WERI-Rb-1 (cell line): ENCODE results near the gene TRIM47.

ENCODE experiments used
- DNase-seq: peaks from one replicate; pipeline ENCODE4 v3.0.0-alpha.2; 2020
- H3K27ac ChIP-seq: fragments of 250-450 bp; sonication (Bioruptor Pico); 2 replicates; pipeline ENCODE4 v1.5.1; 2020; ENCODE audit warnings: mild to moderate bottlenecking, moderate library complexity
- H3K27me3 ChIP-seq: fragments of 250-450 bp; sonication (Bioruptor Pico); 2 replicates; pipeline ENCODE4 v1.5.1; 2021; ENCODE audit warnings: mild to moderate bottlenecking, low read depth, moderate library complexity; ENCODE audit not compliant: insufficient read depth, severe bottlenecking
- H3K36me3 ChIP-seq: fragments of 250-450 bp; sonication (Bioruptor Pico); 2 replicates; pipeline ENCODE4 v1.5.1; 2020; ENCODE audit warnings: mild to moderate bottlenecking, moderate library complexity
- H3K4me3 ChIP-seq: 2 replicates; pipeline ENCODE4 v1.5.1; 2011; ENCODE audit warnings: low read depth, mild to moderate bottlenecking, control low read depth, low read length
- H3K9me3 ChIP-seq: fragments of 250-450 bp; sonication (Bioruptor Pico); 2 replicates; pipeline ENCODE4 v1.5.1; 2021; ENCODE audit warnings: mild to moderate bottlenecking, moderate library complexity; ENCODE audit not compliant: severe bottlenecking
- CTCF ChIP-seq: IDR thresholded peaks from 2 replicates; pipeline ENCODE4 v1.5.1; 2011; ENCODE audit warnings: low read depth, mild to moderate bottlenecking, control low read depth, inconsistent platforms, low read length

TRIM47 gene

GRCh38 chr17:75878174-75878998, at the start of gene TRIM47:
Gene TRIM47, minus strand, starts transcription at chr17:75878581. Its CDS starts 33 bp downstream, at chr17:75878548.
- TF ChIP-seq CTCF, result 0 out of 2 replicates have a peak, but pooled peaks have one; percentile 14
- Histone ChIP-seq H3K36me3 (peaks cover 33% of the 10 kb centered on the region), H3K4me3 (peak within 1 kb of the TSS; percentile 51), H3K27ac (peak within 1 kb of the TSS; percentile 90), H3K9me3 (no peaks in the 10 kb centered on the region), H3K27me3 (no peaks in the 10 kb centered on the region)
- peak; percentile 75 for DNase-seq

- DNase-seq, result peak; percentile 80
- no peaks in the 10 kb centered on the region for H3K9me3 ChIP-seq
- H3K36me3 ChIP-seq, result peaks cover 23% of the 10 kb centered on the region
- peak; percentile 84 for TF ChIP-seq CTCF
- H3K27ac ChIP-seq, result no peak overlapping the region
- no peaks in the 10 kb centered on the region for H3K27me3 ChIP-seq
- no peak overlapping the region for H3K4me3 ChIP-seq
Observed at GRCh38 chr17:75927286-75927922, 49.0 kb upstream of the TRIM47 start.

- Histone ChIP-seq H3K27ac (no peak overlapping the region), H3K9me3 (no peaks in the 10 kb centered on the region), H3K27me3 (no peaks in the 10 kb centered on the region), H3K4me3 (no peak overlapping the region), H3K36me3 (peaks cover 25% of the 10 kb centered on the region)
- DNase-seq, result no peak
- no peak for TF ChIP-seq CTCF
Observed at GRCh38 chr17:75926456-75926855, 48.1 kb upstream of the TRIM47 start.

- TF ChIP-seq CTCF, result no peak
- no peak for DNase-seq
- Histone ChIP-seq H3K4me3 (no peak overlapping the region), H3K36me3 (peaks cover 28% of the 10 kb centered on the region), H3K27me3 (no peaks in the 10 kb centered on the region), H3K27ac (no peak overlapping the region), H3K9me3 (no peaks in the 10 kb centered on the region)
Observed at GRCh38 chr17:75925912-75926311, 47.5 kb upstream of the TRIM47 start.

- no peak for TF ChIP-seq CTCF
- H3K36me3 ChIP-seq, result peaks cover 28% of the 10 kb centered on the region
- H3K4me3 ChIP-seq, result no peak overlapping the region
- DNase-seq, result no peak
- H3K27me3 ChIP-seq, result no peaks in the 10 kb centered on the region
- H3K27ac ChIP-seq, result no peak overlapping the region
- no peaks in the 10 kb centered on the region for H3K9me3 ChIP-seq
Observed at GRCh38 chr17:75925103-75925502, 46.7 kb upstream of the TRIM47 start.
